Fibroblast of villous mesenchyme (primary cell): ENCODE results near the gene OSMR. TPM values are rescaled to one million over a fixed set of nuclear protein-coding genes. Genes with fewer than 3 reads are reported as not detected.

ENCODE experiments used
- DNase-seq: peaks from one replicate; pipeline ENCODE4 v3.0.0-alpha.2; 2010; ENCODE audit warnings: low read depth
- H3K4me3 ChIP-seq: 2 replicates; pipeline ENCODE4 v1.5.1; 2011; ENCODE audit warnings: low read depth, mild to moderate bottlenecking, low read length
- CTCF ChIP-seq: IDR thresholded peaks from 2 replicates; pipeline ENCODE4 v1.5.1; 2012; ENCODE audit warnings: low read depth, mild to moderate bottlenecking, low read length; ENCODE audit not compliant: insufficient read depth
- total RNA-seq: library from RNA; depleted of rRNA; stranded (reverse); fragments of >200 nt; gene quantifications from 2 replicates; pipeline ENCODE4 v1.2.3, GENCODE V29; 2012

The OSMR gene
- total RNA-seq, 1 donor, result 114 TPM

GRCh38 chr5:38803246-38803645, 42.6 kb upstream of the OSMR start:
- DNase-seq, result no peak
- H3K4me3 ChIP-seq, result no peak overlapping the region
- no peak for TF ChIP-seq CTCF

GRCh38 chr5:38806775-38807258, 39.0 kb upstream of the OSMR start:
- TF ChIP-seq CTCF, result no peak
- H3K4me3 ChIP-seq, result no peak overlapping the region

GRCh38 chr5:38807570-38808483, 38.0 kb upstream of the OSMR start:
- H3K4me3 ChIP-seq, result no peak overlapping the region
- peak; percentile 98 for DNase-seq
- no peak for TF ChIP-seq CTCF

More at GRCh38 chr5:38806775-38807258, 39.0 kb upstream of the OSMR start:
- peak; percentile 99 for DNase-seq

GRCh38 chr5:38808666-38809343, 37.0 kb upstream of the OSMR start:
- H3K4me3 ChIP-seq, result no peak overlapping the region
- DNase-seq, result no peak
- no peak for TF ChIP-seq CTCF

- H3K4me3 ChIP-seq, result no peak overlapping the region
- DNase-seq, result peak; percentile 97
- peak; percentile 81 for TF ChIP-seq CTCF
Measured at GRCh38 chr5:38809388-38810359, 36.1 kb upstream of the OSMR start.

- no peak for TF ChIP-seq CTCF
- no peak for DNase-seq
- no peak overlapping the region for H3K4me3 ChIP-seq
Measured at GRCh38 chr5:38814879-38815278, 30.9 kb upstream of the OSMR start.
